ENCODE data around the gene PMS2.
"Not testable (repeated sequence)": the region's sequence is repeated elsewhere in the genome, so short reads cannot be mapped to it uniquely, and the experiment has no call there.

PMS2 gene

GRCh38 chr7:6016653-6016966 is 7.8 kb upstream of the PMS2 start:
- no peak for DNase-seq (ENCODE audit: low read depth in 2 of 2)

- no peak for DNase-seq (ENCODE audit: low read depth in 2 of 2)
These were observed 7.2 kb upstream of the PMS2 start for GRCh38 chr7:6015917-6016652.

DNA sequence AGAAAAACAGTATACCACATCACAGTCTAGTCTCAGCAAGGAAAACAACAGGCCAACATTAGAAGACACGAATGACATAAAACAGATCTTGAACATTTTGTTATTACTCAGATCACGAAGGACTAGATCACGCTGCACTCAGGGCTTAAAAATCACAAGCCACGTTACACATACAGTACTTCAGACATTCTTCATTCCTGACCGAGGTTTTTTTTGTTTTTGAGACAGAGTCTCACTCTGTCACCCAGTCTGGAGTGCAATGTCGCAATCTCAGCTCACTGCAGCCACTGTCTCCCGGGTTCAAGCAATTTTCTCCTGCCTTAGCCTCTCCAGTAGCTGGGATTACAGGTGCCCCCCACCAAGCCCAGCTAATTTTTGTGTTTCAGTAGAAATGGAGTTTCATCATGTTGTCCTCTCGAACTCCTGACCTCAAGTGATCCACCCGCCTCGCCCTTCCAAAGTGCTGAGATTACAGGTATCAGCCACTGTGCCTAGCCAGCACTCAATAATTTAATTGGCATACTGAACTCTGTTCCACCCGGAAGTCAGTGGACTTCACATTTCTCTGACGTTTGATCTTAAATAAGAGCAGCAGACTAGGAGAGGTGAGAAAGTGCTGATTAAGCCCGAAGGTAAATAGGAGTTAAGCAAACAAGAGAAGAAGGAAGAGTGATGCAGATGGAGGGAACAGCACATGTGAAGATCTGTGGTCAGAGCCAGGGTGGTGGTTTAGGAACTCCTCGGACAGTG is 3.7 kb upstream of the PMS2 start:
- no peak for DNase-seq (ENCODE audit: low read depth in 2 of 2)

DNA sequence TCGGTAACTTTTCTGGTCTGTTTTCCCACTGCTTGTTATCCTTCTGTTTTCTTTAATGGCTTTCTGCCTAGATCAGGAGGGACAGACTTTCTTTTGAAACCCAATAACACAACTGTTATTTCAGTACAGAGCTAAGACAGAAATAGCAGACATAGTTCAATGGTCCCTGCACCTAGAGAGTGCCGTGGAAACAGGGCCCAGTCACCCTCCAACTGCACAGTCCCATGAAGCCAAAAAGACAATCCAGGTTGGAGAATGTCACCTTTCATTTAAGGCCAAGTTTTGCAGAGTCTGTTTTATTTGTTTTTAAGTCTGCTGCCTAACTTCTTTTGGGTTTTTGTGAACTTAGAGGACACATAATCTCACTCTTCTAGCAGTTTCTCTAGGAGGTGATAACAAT is 2.7 kb upstream of the PMS2 start:
- DNase-seq (ENCODE audit: low read depth in 2 of 2), result no peak

- DNase-seq (ENCODE audit: low read depth in 2 of 2), result not testable (repeated sequence)
These were observed 1.5 kb upstream of the PMS2 start for GRCh38 chr7:6010370-6010769.

DNA sequence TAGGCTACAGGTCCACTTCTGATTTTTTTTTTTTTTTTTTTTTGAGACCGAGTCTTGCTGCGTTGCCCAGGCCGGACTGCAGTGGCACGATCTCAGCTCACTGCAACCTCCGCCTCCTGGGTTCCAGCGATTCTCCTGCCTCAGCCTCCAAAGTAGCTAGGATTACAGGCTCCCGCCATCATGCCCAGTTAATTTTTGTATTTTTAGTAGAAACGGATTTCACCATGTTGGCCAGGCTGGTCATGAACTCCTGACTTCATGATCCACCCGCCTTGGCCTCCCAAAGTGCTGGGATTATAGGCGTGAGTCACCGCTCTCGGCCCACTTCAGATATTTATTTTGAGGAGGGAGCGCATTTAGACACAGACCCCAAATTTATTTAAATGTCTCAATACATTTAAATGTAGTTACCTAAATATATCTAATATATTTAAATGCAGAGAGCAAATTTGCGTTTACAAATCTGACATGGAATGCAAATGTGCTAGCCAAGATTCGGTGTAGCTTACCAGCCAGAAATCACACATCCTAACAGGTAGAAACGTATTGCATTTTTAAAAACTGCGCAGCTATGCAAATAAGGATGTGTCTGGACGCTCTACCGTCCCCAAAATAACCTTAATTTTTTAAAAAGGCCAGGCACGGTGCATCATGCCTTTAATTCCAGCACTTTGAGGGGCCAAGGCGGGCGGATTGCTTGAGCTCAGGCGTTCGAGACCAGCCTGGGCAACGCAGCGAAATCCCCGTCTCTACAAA is 836 bp downstream of the PMS2 start:
- DNase-seq (ENCODE audit: low read depth in 2 of 2), result not testable (repeated sequence)

GRCh38 chr7:6007386-6007785 is 1.5 kb downstream of the PMS2 start:
- DNase-seq (ENCODE audit: low read depth in 2 of 2), result no peak

DNA sequence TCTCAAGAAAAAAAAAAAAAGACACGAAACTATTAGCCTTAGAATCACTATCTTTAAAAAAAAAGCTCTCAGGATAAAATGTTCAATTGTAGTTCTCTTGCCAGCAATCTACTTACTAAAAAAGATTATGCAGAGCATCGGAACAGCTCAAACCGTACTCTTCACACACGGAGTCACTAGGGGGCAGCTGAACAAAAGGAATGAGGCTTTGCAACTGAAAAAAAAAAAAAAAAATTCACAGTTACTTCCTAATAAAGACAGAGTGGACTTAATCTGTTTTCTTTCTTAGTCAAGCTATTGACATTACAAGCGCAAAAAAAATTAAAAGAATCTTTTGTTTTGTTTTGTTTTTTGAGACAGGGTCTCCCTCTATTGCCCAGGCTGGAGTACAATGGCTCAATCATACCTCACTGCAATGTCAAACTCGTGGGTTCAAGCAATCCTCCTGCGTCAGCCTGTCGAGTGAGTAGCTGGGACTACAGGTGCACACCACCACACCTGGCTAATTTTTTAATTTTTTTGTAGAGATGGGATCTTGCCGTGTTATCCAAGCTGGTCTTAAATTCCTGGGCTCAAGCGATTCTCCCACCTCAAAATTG is 11.5 kb downstream of the PMS2 start:
- peak in 1 of 2 donors; percentile 20 for DNase-seq (ENCODE audit: low read depth in 2 of 2)

DNA sequence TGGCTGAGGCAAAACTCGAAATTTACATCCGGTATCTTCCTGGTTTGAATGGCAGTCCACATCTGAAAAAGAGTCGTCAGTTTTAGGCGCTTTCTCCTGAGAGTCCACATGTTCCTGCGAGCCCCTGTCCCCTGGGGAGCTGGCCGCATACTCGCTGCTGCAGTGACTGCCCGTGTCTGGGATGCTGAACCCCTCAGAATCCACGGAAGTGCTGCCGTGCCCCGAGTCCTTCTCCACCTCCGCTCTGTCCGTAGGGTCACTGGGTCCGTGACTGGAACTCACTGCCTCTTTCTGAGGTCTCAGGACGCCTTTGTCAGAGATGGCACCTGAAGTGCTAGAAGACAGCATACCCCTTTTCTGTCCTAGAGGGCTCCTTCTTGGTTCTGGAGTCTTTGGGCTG is 21.8 kb downstream of the PMS2 start:
- DNase-seq (ENCODE audit: low read depth in 2 of 2), result not testable (repeated sequence)

DNA sequence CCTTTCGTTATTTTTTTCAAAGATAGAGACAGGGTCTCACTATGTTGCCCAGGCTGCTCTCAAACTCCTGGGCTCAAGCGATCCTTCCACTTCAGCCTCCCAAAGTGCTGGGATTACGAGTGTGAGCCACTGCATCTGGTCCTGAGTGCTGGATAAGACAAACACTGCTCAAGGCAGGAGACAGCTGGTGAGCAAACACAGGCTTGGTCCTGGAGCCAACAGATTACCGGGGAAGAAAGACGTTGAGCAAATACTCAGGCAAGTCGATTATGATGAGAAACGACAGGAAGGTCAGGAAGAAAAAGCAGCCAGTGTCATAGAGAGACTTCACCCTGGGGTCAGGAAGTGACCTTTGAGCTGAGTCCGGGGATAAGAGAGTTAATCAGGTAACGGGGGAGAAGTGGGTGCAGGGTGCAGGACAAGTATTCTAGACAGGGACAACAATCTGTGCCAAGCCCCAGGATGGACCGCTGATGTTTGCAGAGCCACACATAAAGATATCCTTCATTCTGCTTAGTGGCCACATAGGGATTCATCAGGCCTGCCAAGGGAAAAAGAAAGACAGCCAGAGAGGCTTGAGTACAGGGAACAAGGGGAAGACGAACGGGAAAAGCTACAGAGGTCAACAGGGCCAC is 29.1 kb downstream of the PMS2 start:
- not testable (repeated sequence) for DNase-seq (ENCODE audit: low read depth in 2 of 2)

DNA sequence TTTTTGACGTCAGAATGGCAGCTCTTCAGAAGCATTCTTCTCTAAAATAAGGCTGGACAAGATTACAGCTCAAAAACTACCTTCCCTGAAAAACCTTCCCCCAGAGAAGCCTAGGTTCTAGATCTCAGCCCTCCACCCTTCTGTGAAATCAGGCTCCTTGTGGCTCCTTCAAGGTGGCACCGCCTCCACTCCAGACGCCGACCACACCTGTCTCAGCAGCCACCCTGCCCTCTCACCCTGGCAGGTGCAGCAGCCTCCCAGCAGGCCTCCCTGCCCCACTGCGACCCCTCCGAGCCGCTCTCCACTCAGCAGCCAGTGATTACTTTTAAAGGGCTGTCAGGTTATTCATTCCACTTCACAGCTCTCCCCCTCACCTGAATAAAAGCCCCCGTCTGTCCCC is 35.3 kb downstream of the PMS2 start:
- DNase-seq (ENCODE audit: low read depth in 2 of 2), result not testable (repeated sequence)

- DNase-seq (ENCODE audit: low read depth in 2 of 2), result not testable (repeated sequence)
These were observed 38.4 kb downstream of the PMS2 start, which contains the start of gene RSPH10B for GRCh38 chr7:5970347-5970911. TSS of gene RSPH10B (minus strand) at chr7:5970689. CDS start at chr7:5967116, 3,573 bp downstream.

DNA sequence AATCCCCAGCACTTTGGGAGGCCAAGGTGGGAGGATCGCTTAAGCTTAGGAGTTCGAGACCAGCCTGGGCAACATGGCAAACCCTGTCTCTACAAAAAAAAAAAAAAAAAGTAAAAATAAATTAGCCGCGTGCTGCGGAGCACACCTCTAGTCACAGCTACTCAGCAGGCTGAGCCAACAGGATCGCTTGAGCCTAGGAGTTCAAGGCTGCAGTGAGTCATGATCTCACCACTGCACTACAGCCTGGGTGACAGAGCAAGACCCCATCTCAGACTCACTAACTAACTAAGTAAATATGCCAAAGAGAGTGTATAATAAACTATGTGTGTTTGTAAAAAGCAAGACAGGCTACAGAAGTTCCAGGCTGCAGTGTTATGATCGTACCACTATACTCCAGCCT is 45.0 kb downstream of the PMS2 start:
- DNase-seq (ENCODE audit: low read depth in 2 of 2), result not testable (repeated sequence)

DNA sequence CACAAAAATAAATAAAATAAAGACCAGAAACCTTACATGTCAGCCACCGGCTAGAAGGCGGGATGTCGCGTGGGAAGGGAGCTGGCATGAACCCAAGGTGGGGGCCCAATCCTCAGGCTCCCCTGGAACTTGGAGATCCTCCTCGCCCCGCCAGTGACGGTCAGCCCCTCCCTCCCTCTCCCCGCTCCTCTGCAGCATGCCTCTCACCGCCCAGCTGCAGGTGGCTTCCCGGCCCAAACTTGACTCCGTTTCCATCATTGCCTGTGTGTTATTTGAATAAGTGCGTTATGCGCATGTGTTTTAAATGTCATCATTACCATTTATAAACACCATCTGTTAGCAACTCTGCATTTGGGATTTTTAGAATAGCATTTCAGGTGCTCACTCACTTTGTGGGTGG is 45.6 kb downstream of the PMS2 start:
- DNase-seq (ENCODE audit: low read depth in 2 of 2), result not testable (repeated sequence)

GRCh38 chr7:5934945-5935450 is 73.9 kb downstream of the PMS2 start:
- not testable (repeated sequence) for DNase-seq (ENCODE audit: low read depth in 2 of 2)

- DNase-seq (ENCODE audit: low read depth in 2 of 2), result not testable (repeated sequence)
These were observed 76.8 kb downstream of the PMS2 start for GRCh38 chr7:5931905-5932644.

- DNase-seq (ENCODE audit: low read depth in 2 of 2), result not testable (repeated sequence)
These were observed 77.6 kb downstream of the PMS2 start for GRCh38 chr7:5931250-5931649.

- DNase-seq (ENCODE audit: low read depth in 2 of 2), result not testable (repeated sequence)
These were observed 78.6 kb downstream of the PMS2 start for GRCh38 chr7:5930290-5930689.

DNA sequence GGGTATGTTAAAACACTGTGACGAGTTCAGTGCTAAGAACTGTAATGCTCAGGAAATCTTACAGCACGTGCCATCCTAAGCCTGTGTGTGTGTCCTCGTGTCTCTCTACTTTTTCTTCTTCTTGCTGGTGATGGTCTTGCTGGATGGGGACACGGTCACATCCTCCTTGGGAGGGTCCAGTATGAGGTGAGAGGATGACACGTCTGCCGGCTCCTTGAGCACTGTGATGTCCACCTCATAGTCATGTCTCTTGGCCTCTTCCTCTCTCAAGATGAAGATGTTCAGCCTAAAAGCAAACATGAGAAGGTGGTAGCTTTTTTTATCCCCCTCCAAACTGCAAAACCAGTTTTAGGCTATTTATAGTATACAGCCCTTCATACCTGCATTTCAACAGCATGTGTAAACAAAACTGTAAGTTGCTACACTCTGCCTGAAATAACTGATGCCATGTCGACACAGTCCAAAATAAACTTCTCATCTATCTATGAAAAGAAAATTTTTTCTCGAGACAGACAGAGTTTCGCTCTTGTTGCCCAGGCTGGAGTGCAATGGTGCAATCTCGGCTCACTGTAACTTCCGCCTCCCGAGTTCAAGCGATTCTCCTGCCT is 82.5 kb downstream of the PMS2 start:
- DNase-seq (ENCODE audit: low read depth in 2 of 2), result not testable (repeated sequence)

GRCh38 chr7:5924630-5925029 is 84.2 kb downstream of the PMS2 start:
- not testable (repeated sequence) for DNase-seq (ENCODE audit: low read depth in 2 of 2)

Measured in stimulated activated CD8-positive, alpha-beta memory T cell treated with anti-CD3 and anti-CD28 coated beads, Interleukin-7, amount 100 ng/mL, for 4 hours (primary cell).